Lower leg skin (tissue), 3 donors: Measurements from ENCODE around the gene SLC39A11.

ENCODE experiments used
- POLR2A ChIP-seq, 2 donors: fragments of 450-650 bp; IDR thresholded peaks; one replicate each; pipeline ENCODE4 v1.6.1; 2016 to 2017; ENCODE audit warnings: antibody characterized with exemption in 2 of 2, mild to moderate bottlenecking in 1 of 2, moderate library complexity in 1 of 2
- TF ChIP-seq, protein P1 (sequence below), 3 donors: fragments of 450-650 bp; IDR thresholded peaks; one replicate each; pipeline ENCODE4 v1.5.1; 2016; ENCODE audit warnings: antibody characterized with exemption in 3 of 3, mild to moderate bottlenecking in 3 of 3, moderate library complexity in 2 of 3

DNA sequence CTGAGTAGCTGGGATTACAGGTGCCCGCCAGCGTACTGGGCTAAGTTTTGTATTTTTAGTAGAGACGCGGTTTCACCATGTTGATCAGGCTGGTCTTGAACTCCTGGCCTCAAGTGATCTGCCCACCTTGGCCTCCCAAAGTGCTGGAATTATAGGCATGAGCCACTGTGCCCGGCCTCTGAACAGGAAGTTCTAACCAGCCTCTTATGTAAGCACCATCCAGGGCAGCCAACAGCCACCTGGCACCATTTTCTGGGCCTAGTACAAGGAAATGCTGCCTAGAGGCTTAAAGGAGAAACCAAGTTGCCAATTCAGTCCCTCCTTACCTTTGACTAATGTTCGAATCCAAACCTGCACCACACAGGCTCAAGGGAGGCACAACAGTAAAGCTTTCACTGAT is 8.5 kb upstream of the SLC39A11 start:
- TF ChIP-seq, protein P1, sequence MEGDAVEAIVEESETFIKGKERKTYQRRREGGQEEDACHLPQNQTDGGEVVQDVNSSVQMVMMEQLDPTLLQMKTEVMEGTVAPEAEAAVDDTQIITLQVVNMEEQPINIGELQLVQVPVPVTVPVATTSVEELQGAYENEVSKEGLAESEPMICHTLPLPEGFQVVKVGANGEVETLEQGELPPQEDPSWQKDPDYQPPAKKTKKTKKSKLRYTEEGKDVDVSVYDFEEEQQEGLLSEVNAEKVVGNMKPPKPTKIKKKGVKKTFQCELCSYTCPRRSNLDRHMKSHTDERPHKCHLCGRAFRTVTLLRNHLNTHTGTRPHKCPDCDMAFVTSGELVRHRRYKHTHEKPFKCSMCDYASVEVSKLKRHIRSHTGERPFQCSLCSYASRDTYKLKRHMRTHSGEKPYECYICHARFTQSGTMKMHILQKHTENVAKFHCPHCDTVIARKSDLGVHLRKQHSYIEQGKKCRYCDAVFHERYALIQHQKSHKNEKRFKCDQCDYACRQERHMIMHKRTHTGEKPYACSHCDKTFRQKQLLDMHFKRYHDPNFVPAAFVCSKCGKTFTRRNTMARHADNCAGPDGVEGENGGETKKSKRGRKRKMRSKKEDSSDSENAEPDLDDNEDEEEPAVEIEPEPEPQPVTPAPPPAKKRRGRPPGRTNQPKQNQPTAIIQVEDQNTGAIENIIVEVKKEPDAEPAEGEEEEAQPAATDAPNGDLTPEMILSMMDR (IDR thresholded peaks at IDR 0.05): no peak
- no peak for TF ChIP-seq POLR2A (IDR thresholded peaks at IDR 0.05)
